T-helper 1 cell treated with Interleukin-12 subunit alpha and Interleukin-12 subunit beta and Interleukin-4 antibody, amounts not matched to agents 30 μg/mL and 1 μg/mL, for 36 hours (primary cell): ENCODE measurements around the gene ALAS1.

Experiments
- H3K27ac Mint-ChIP-seq: one replicate; pipeline ENCODE4 v1.8.0; 2021; ENCODE audit warnings: mild to moderate bottlenecking, mixed read lengths
- H3K27me3 Mint-ChIP-seq: one replicate; pipeline ENCODE4 v1.8.0; 2021; ENCODE audit warnings: low read depth, mixed read lengths
- H3K36me3 Mint-ChIP-seq: one replicate; pipeline ENCODE4 v1.8.0; 2021; ENCODE audit warnings: low read depth, mixed read lengths
- H3K4me1 Mint-ChIP-seq: one replicate; pipeline ENCODE4 v1.8.0; 2021; ENCODE audit warnings: low read depth, mixed read lengths
- H3K4me3 Mint-ChIP-seq: one replicate; pipeline ENCODE4 v1.8.0; 2021; ENCODE audit warnings: mild to moderate bottlenecking, moderate library complexity, mixed read lengths
- H3K9me3 Mint-ChIP-seq: one replicate; pipeline ENCODE4 v1.8.0; 2021; ENCODE audit warnings: mixed read lengths

Gene ALAS1

GRCh38 chr3:52227766-52228165, 29.8 kb downstream of the ALAS1 start:
- Mint-ChIP-seq H3K9me3 (no peaks in the 10 kb centered on the region), H3K4me1 (peaks cover 41% of the 10 kb centered on the region), H3K27me3 (no peaks in the 10 kb centered on the region), H3K4me3 (no peak overlapping the region), H3K27ac (no peak overlapping the region), H3K36me3 (peaks cover 22% of the 10 kb centered on the region)

GRCh38 chr3:52228266-52228665, 30.3 kb downstream of the ALAS1 start:
- Mint-ChIP-seq H3K4me1 (peaks cover 38% of the 10 kb centered on the region), H3K4me3 (no peak overlapping the region), H3K9me3 (no peaks in the 10 kb centered on the region), H3K27me3 (no peaks in the 10 kb centered on the region), H3K27ac (no peak overlapping the region), H3K36me3 (peaks cover 22% of the 10 kb centered on the region)

- peaks cover 21% of the 10 kb centered on the region for H3K36me3 Mint-ChIP-seq
- no peak overlapping the region for H3K27ac Mint-ChIP-seq
- H3K9me3 Mint-ChIP-seq: no peaks in the 10 kb centered on the region
- H3K4me1 Mint-ChIP-seq: peaks cover 35% of the 10 kb centered on the region
- no peaks in the 10 kb centered on the region for H3K27me3 Mint-ChIP-seq
- H3K4me3 Mint-ChIP-seq: no peak overlapping the region
These were observed 30.9 kb downstream of the ALAS1 start for GRCh38 chr3:52228751-52229291.

- no peaks in the 10 kb centered on the region for H3K9me3 Mint-ChIP-seq
- H3K4me3 Mint-ChIP-seq: no peak overlapping the region
- peaks cover 37% of the 10 kb centered on the region for H3K4me1 Mint-ChIP-seq
- no peak overlapping the region for H3K27ac Mint-ChIP-seq
- peaks cover 23% of the 10 kb centered on the region for H3K36me3 Mint-ChIP-seq
- no peaks in the 10 kb centered on the region for H3K27me3 Mint-ChIP-seq
These were observed 31.7 kb downstream of the ALAS1 start for GRCh38 chr3:52229656-52230055.

GRCh38 chr3:52230461-52230860, 32.5 kb downstream of the ALAS1 start:
- Mint-ChIP-seq H3K4me1 (peaks cover 33% of the 10 kb centered on the region), H3K4me3 (no peak overlapping the region)

GRCh38 chr3:52230889-52231499, 33.0 kb downstream of the ALAS1 start:
- H3K4me1 Mint-ChIP-seq: peaks cover 31% of the 10 kb centered on the region
- H3K27ac Mint-ChIP-seq: no peak overlapping the region
- no peaks in the 10 kb centered on the region for H3K27me3 Mint-ChIP-seq
- H3K4me3 Mint-ChIP-seq: no peak overlapping the region
- no peaks in the 10 kb centered on the region for H3K9me3 Mint-ChIP-seq
- peaks cover 23% of the 10 kb centered on the region for H3K36me3 Mint-ChIP-seq

More at GRCh38 chr3:52230461-52230860, 32.5 kb downstream of the ALAS1 start:
- H3K36me3 Mint-ChIP-seq: peaks cover 23% of the 10 kb centered on the region
- no peak overlapping the region for H3K27ac Mint-ChIP-seq
- no peaks in the 10 kb centered on the region for H3K27me3 Mint-ChIP-seq
- no peaks in the 10 kb centered on the region for H3K9me3 Mint-ChIP-seq

- Mint-ChIP-seq H3K4me3 (peak overlapping the region; percentile 34), H3K4me1 (peaks cover 26% of the 10 kb centered on the region), H3K36me3 (peaks cover 26% of the 10 kb centered on the region), H3K27me3 (no peaks in the 10 kb centered on the region), H3K27ac (peak overlapping the region; percentile 72), H3K9me3 (no peaks in the 10 kb centered on the region)
These were observed 33.7 kb downstream of the ALAS1 start for GRCh38 chr3:52231502-52232278.

- H3K27ac Mint-ChIP-seq: peak overlapping the region; percentile 31
- peaks cover 26% of the 10 kb centered on the region for H3K4me1 Mint-ChIP-seq
- no peak overlapping the region for H3K4me3 Mint-ChIP-seq
- peaks cover 28% of the 10 kb centered on the region for H3K36me3 Mint-ChIP-seq
- no peaks in the 10 kb centered on the region for H3K9me3 Mint-ChIP-seq
- no peaks in the 10 kb centered on the region for H3K27me3 Mint-ChIP-seq
These were observed 34.5 kb downstream of the ALAS1 start for GRCh38 chr3:52232279-52233107.

GRCh38 chr3:52233108-52233591, 35.2 kb downstream of the ALAS1 start:
- Mint-ChIP-seq H3K27me3 (no peaks in the 10 kb centered on the region), H3K36me3 (peaks cover 28% of the 10 kb centered on the region), H3K9me3 (no peaks in the 10 kb centered on the region), H3K27ac (peak overlapping the region; percentile 31), H3K4me3 (no peak overlapping the region), H3K4me1 (peaks cover 26% of the 10 kb centered on the region)

GRCh38 chr3:52233968-52234367, 36.0 kb downstream of the ALAS1 start:
- Mint-ChIP-seq H3K27ac (no peak overlapping the region), H3K4me1 (peaks cover 32% of the 10 kb centered on the region), H3K36me3 (peaks cover 32% of the 10 kb centered on the region)

GRCh38 chr3:52234516-52235447, 36.8 kb downstream of the ALAS1 start:
- H3K4me1 Mint-ChIP-seq: peaks cover 33% of the 10 kb centered on the region
- no peaks in the 10 kb centered on the region for H3K27me3 Mint-ChIP-seq
- H3K9me3 Mint-ChIP-seq: no peaks in the 10 kb centered on the region
- H3K36me3 Mint-ChIP-seq: peaks cover 35% of the 10 kb centered on the region
- H3K27ac Mint-ChIP-seq: no peak overlapping the region
- H3K4me3 Mint-ChIP-seq: no peak overlapping the region

More at GRCh38 chr3:52233968-52234367, 36.0 kb downstream of the ALAS1 start:
- no peaks in the 10 kb centered on the region for H3K9me3 Mint-ChIP-seq
- H3K4me3 Mint-ChIP-seq: no peak overlapping the region
- H3K27me3 Mint-ChIP-seq: no peaks in the 10 kb centered on the region

- Mint-ChIP-seq H3K4me1 (peaks cover 46% of the 10 kb centered on the region), H3K27me3 (no peaks in the 10 kb centered on the region), H3K9me3 (no peaks in the 10 kb centered on the region), H3K36me3 (peaks cover 31% of the 10 kb centered on the region), H3K4me3 (peak overlapping the region; percentile 7), H3K27ac (no peak overlapping the region)
These were observed 38.5 kb downstream of the ALAS1 start for GRCh38 chr3:52236424-52236886.

- peak overlapping the region; percentile 20 for H3K27ac Mint-ChIP-seq
- H3K4me3 Mint-ChIP-seq: peak overlapping the region; percentile 97
- H3K4me1 Mint-ChIP-seq: peaks cover 49% of the 10 kb centered on the region
- no peaks in the 10 kb centered on the region for H3K9me3 Mint-ChIP-seq
- H3K36me3 Mint-ChIP-seq: peaks cover 27% of the 10 kb centered on the region
- H3K27me3 Mint-ChIP-seq: no peaks in the 10 kb centered on the region
These were observed 39.2 kb downstream of the ALAS1 start for GRCh38 chr3:52237006-52237656.
